Measurements from ENCODE around the gene WFDC8.

Gene WFDC8

GRCh38 chr20:45545351-45545750 is 33.7 kb downstream of the WFDC8 start:
- ChIA-PET POLR2A (no interaction called here), CTCF (interaction anchor here (0.7 to 1.3 kb wide), 3 partner anchors 127 to 229 kb away, joined by 3 to 10 read pairs (median 3); no protein-coding TSS in a partner anchor)
- no peak for DNase-seq (ENCODE audit: extremely low spot score)
- no peak for TF ChIP-seq BHLHE40 (IDR thresholded peaks at IDR 0.05; ENCODE audit: borderline replicate concordance)
- TF ChIP-seq PKNOX1 (IDR thresholded peaks at IDR 0.05), result no peak
- no peak for TF ChIP-seq L3MBTL2 (conservative IDR thresholded peaks at IDR 0.05)
- TF ChIP-seq ELF4 (IDR thresholded peaks at IDR 0.05), result no peak
- no peak for TF ChIP-seq HDGF (IDR thresholded peaks at IDR 0.05; ENCODE audit: borderline replicate concordance)
- no peak for TF ChIP-seq ARNT (IDR thresholded peaks at IDR 0.05)
- no peak for TF ChIP-seq LEF1 (IDR thresholded peaks at IDR 0.05; ENCODE audit: borderline replicate concordance)
- TF ChIP-seq FOXA1 (IDR thresholded peaks at IDR 0.05), result no peak

- TF ChIP-seq ZNF384 (IDR thresholded peaks at IDR 0.05) (no peak), FOXA1 (IDR thresholded peaks at IDR 0.05) (no peak), TARDBP (IDR thresholded peaks at IDR 0.05) (no peak), LEF1 (IDR thresholded peaks at IDR 0.05; ENCODE audit: borderline replicate concordance) (no peak), CTBP1 (IDR thresholded peaks at IDR 0.05; ENCODE audit: borderline replicate concordance) (no peak), ELF4 (IDR thresholded peaks at IDR 0.05) (no peak), NFRKB (IDR thresholded peaks at IDR 0.05) (no peak), FOXM1 (IDR thresholded peaks at IDR 0.05; ENCODE audit: borderline replicate concordance) (no peak), SP1 (IDR thresholded peaks at IDR 0.05) (no peak), SUZ12 (IDR thresholded peaks at IDR 0.05) (no peak), BHLHE40 (IDR thresholded peaks at IDR 0.05; ENCODE audit: borderline replicate concordance) (no peak), L3MBTL2 (conservative IDR thresholded peaks at IDR 0.05) (no peak), FOXK2 (IDR thresholded peaks at IDR 0.05) (no peak), HDGF (IDR thresholded peaks at IDR 0.05; ENCODE audit: borderline replicate concordance) (no peak), PKNOX1 (IDR thresholded peaks at IDR 0.05) (no peak), ARNT (IDR thresholded peaks at IDR 0.05) (no peak)
- POLR2A ChIA-PET, result no interaction called here
- no peak for DNase-seq (ENCODE audit: extremely low spot score)
- CTCF ChIA-PET, result interaction anchor here (2.0 kb wide), 1 partner anchor 232 kb away, joined by 5 read pairs; no protein-coding TSS in a partner anchor
Measured at GRCh38 chr20:45539382-45539781, 39.7 kb downstream of the WFDC8 start, which contains the start of gene WFDC6. Gene WFDC6, minus strand, starts transcription at chr20:45539482. Its CDS starts 75 bp downstream, at chr20:45539407.

- ChIA-PET CTCF (interaction anchor here (2.0 kb wide), 1 partner anchor 233 kb away, joined by 5 read pairs; no protein-coding TSS in a partner anchor), POLR2A (interaction anchor here (0.6 kb wide), 1 partner anchor 196 kb away, joined by 3 read pairs; no protein-coding TSS in a partner anchor)
- TF ChIP-seq SP1 (IDR thresholded peaks at IDR 0.05), result no peak
- TF ChIP-seq PKNOX1 (IDR thresholded peaks at IDR 0.05), result no peak
- no peak for TF ChIP-seq ARNT (IDR thresholded peaks at IDR 0.05)
- TF ChIP-seq HDGF (IDR thresholded peaks at IDR 0.05; ENCODE audit: borderline replicate concordance), result no peak
- TF ChIP-seq CTBP1 (IDR thresholded peaks at IDR 0.05; ENCODE audit: borderline replicate concordance), result no peak
- TF ChIP-seq BHLHE40 (IDR thresholded peaks at IDR 0.05; ENCODE audit: borderline replicate concordance), result no peak
- no peak for TF ChIP-seq ELF4 (IDR thresholded peaks at IDR 0.05)
- no peak for TF ChIP-seq FOXA1 (IDR thresholded peaks at IDR 0.05)
- peak; percentile 22 for DNase-seq (ENCODE audit: extremely low spot score)
Measured at GRCh38 chr20:45538209-45538799, 40.8 kb downstream of the WFDC8 start.

GRCh38 chr20:45527294-45527693 is 51.8 kb downstream of the WFDC8 start:
- ChIA-PET CTCF (no interaction called here), POLR2A (no interaction called here)
- DNase-seq (ENCODE audit: extremely low spot score), result no peak
- TF ChIP-seq HDGF (IDR thresholded peaks at IDR 0.05; ENCODE audit: borderline replicate concordance), result no peak

GRCh38 chr20:45523821-45524220 is 55.3 kb downstream of the WFDC8 start:
- ChIA-PET CTCF (interaction anchor here (0.6 kb wide), 1 partner anchor 59 kb away, joined by 3 read pairs; no protein-coding TSS in a partner anchor), POLR2A (no interaction called here)
- TF ChIP-seq FOXA1 (IDR thresholded peaks at IDR 0.05) (no peak), ZNF384 (IDR thresholded peaks at IDR 0.05) (no peak), HDGF (IDR thresholded peaks at IDR 0.05; ENCODE audit: borderline replicate concordance) (no peak), LEF1 (IDR thresholded peaks at IDR 0.05; ENCODE audit: borderline replicate concordance) (no peak)
- DNase-seq (ENCODE audit: extremely low spot score), result no peak

GRCh38 chr20:45518282-45518681 is 60.8 kb downstream of the WFDC8 start:
- no peak for DNase-seq (ENCODE audit: extremely low spot score)
- TF ChIP-seq NFRKB (IDR thresholded peaks at IDR 0.05) (no peak), L3MBTL2 (conservative IDR thresholded peaks at IDR 0.05) (no peak), ZNF384 (IDR thresholded peaks at IDR 0.05) (no peak), LEF1 (IDR thresholded peaks at IDR 0.05; ENCODE audit: borderline replicate concordance) (no peak), SP1 (IDR thresholded peaks at IDR 0.05) (no peak), TARDBP (IDR thresholded peaks at IDR 0.05) (no peak), FOXA1 (IDR thresholded peaks at IDR 0.05) (no peak), PKNOX1 (IDR thresholded peaks at IDR 0.05) (no peak), SUZ12 (IDR thresholded peaks at IDR 0.05) (no peak), ELF4 (IDR thresholded peaks at IDR 0.05) (no peak), BHLHE40 (IDR thresholded peaks at IDR 0.05; ENCODE audit: borderline replicate concordance) (no peak), FOXM1 (IDR thresholded peaks at IDR 0.05; ENCODE audit: borderline replicate concordance) (no peak), FOXK2 (IDR thresholded peaks at IDR 0.05) (no peak), CTBP1 (IDR thresholded peaks at IDR 0.05; ENCODE audit: borderline replicate concordance) (no peak), HDGF (IDR thresholded peaks at IDR 0.05; ENCODE audit: borderline replicate concordance) (no peak), ARNT (IDR thresholded peaks at IDR 0.05) (no peak)
- POLR2A ChIA-PET, result no interaction called here
- CTCF ChIA-PET, result no interaction called here
